Body of pancreas (tissue), 4 donors: Measurements from ENCODE around the gene DNAJB13.

Experiments
- POLR2A ChIP-seq, 3 donors: fragments of 450-650 bp; IDR thresholded peaks; one replicate each; pipeline ENCODE4 v1.6.1; 2016; ENCODE audit warnings: antibody characterized with exemption in 3 of 3, mild to moderate bottlenecking in 2 of 3
- TF ChIP-seq, protein P1 (sequence below), 7 experiments: fragments of 450-650 bp in 4 of 7; fragments of 200-600 bp in 3 of 7; sonication (generic) in 3 of 7; IDR thresholded peaks; one replicate each; pipeline ENCODE4 v1.5.1; 2016 to 2019; ENCODE audit warnings: antibody characterized with exemption in 7 of 7

DNA sequence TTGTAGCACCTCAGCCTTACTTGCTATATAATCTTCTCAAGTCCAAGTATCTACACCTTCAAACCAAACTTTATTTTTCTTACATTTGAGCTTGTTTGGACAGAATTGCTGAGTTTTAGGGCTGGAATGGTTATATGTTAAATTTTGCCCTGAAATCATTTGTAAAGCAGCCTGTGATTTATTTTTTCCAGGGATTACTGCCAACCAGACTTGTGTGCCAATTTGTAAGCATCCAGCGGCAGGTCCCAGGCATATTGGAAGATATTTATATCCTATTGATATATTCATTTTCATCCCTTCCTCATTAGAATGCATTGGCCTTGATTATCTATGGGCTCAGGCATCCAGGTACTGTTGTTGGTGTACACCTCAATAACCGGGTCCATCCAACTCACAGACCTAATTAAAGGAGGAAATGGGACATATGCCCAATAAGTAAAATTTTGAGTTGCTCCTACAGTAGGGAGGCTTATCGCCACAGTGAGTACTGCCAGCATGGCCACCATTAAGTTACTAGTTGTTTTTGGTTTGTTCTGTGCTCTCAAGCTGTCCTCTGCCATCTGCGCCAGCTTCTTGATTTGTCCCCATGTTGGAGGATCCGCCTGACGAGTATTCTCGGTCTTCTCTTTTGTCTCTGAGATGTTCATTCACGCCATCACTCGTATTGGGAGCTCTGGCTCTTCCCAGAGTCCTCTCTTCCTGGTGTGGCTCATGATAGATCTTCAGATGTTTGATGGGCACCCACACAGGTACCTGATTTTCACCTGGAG lies 9.8 kb upstream of the DNAJB13 start:
- TF ChIP-seq, protein P1, sequence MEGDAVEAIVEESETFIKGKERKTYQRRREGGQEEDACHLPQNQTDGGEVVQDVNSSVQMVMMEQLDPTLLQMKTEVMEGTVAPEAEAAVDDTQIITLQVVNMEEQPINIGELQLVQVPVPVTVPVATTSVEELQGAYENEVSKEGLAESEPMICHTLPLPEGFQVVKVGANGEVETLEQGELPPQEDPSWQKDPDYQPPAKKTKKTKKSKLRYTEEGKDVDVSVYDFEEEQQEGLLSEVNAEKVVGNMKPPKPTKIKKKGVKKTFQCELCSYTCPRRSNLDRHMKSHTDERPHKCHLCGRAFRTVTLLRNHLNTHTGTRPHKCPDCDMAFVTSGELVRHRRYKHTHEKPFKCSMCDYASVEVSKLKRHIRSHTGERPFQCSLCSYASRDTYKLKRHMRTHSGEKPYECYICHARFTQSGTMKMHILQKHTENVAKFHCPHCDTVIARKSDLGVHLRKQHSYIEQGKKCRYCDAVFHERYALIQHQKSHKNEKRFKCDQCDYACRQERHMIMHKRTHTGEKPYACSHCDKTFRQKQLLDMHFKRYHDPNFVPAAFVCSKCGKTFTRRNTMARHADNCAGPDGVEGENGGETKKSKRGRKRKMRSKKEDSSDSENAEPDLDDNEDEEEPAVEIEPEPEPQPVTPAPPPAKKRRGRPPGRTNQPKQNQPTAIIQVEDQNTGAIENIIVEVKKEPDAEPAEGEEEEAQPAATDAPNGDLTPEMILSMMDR (IDR thresholded peaks at IDR 0.05), result no peak
- TF ChIP-seq POLR2A (IDR thresholded peaks at IDR 0.05), result no peak
